GM12872 (cell line): Measurements from ENCODE around the gene SLC22A16.

Source experiments
- TF ChIP-seq, protein P1 (sequence below): IDR thresholded peaks from 3 replicates; pipeline ENCODE4 v1.5.1; 2011; ENCODE audit warnings: low read depth, mild to moderate bottlenecking, low read length, moderate library complexity; ENCODE audit not compliant: insufficient read depth

Gene SLC22A16

DNA sequence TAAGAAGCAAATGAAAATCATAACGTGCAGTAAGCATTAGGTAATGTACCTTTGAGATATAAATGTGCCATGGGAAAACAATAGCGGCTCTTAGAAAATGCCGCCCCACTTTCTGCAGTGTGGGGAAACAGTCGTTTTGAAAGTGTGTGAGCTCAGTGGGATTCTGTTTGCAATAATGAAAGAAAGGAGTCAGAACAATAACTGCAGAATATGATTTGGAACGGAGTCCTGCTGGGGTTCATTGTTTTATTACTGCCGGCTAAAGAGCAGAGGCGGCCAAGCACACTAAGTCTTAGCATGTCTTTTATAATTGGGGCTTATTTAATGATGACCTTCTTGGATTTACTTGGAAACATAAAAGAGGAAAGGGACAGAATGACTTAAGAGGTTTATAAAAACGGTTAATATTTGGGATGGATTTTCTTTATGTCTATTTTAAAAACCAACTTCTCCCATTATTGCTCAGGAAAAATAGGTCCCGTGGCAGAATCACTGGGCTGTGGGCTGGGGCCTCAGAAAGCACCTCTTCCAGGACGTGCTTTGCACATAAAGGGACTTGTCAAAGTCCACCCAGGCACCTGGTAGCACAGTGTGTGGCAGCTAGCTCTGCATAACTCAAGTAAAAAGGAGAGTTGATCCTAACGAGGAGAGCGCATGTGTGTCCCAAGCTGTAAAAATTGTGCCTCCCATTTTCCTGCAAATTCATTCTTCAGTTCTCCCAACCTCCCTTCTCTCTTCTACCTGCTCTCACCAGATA, 44.0 kb upstream of the SLC22A16 start:
- TF ChIP-seq, protein P1, sequence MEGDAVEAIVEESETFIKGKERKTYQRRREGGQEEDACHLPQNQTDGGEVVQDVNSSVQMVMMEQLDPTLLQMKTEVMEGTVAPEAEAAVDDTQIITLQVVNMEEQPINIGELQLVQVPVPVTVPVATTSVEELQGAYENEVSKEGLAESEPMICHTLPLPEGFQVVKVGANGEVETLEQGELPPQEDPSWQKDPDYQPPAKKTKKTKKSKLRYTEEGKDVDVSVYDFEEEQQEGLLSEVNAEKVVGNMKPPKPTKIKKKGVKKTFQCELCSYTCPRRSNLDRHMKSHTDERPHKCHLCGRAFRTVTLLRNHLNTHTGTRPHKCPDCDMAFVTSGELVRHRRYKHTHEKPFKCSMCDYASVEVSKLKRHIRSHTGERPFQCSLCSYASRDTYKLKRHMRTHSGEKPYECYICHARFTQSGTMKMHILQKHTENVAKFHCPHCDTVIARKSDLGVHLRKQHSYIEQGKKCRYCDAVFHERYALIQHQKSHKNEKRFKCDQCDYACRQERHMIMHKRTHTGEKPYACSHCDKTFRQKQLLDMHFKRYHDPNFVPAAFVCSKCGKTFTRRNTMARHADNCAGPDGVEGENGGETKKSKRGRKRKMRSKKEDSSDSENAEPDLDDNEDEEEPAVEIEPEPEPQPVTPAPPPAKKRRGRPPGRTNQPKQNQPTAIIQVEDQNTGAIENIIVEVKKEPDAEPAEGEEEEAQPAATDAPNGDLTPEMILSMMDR: no peak

GRCh38 chr6:110517601-110518281, 41.3 kb upstream of the SLC22A16 start:
- TF ChIP-seq, protein P1: no peak

GRCh38 chr6:110517034-110517433, 40.6 kb upstream of the SLC22A16 start:
- TF ChIP-seq, protein P1: no peak

DNA sequence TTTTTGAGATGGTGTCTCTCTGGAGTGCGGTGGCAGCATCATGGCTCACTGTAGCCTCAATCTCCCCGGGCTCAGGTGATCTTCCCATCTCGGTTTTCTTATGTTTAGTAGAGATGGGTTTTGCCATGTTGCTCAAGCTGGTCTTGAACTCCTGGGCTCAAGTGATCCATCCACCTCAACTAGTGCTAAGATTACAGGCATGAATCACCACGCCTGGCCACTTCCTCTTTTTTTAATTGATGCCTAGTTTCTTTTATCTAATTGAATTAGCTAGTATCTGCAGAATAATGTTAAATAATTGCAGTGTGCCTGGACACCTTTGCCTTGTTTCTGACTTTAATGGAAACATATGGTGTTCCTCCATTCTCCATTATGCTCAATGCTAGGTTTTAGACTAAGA, 38.4 kb upstream of the SLC22A16 start:
- TF ChIP-seq, protein P1: no peak

DNA sequence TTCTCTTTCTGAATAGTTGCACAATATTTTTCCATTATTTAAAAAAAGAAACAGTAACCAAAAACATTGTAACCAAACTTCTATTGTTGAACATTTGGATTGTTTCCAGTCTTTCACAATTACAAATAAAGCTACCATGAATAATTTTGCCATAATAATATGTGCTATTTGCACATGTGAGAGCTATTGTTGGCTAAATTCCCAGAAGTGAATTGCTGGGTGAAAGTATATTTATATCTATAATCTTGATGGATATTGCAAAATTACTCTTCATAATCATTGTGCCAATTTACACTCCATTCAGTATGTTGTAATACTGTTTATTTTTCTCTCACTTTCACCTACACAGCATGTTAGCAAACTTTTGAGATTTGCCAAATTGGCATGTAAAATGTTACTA, 36.6 kb upstream of the SLC22A16 start:
- TF ChIP-seq, protein P1: no peak

- TF ChIP-seq, protein P1: no peak
Observed at GRCh38 chr6:110511401-110511800, 35.0 kb upstream of the SLC22A16 start.

DNA sequence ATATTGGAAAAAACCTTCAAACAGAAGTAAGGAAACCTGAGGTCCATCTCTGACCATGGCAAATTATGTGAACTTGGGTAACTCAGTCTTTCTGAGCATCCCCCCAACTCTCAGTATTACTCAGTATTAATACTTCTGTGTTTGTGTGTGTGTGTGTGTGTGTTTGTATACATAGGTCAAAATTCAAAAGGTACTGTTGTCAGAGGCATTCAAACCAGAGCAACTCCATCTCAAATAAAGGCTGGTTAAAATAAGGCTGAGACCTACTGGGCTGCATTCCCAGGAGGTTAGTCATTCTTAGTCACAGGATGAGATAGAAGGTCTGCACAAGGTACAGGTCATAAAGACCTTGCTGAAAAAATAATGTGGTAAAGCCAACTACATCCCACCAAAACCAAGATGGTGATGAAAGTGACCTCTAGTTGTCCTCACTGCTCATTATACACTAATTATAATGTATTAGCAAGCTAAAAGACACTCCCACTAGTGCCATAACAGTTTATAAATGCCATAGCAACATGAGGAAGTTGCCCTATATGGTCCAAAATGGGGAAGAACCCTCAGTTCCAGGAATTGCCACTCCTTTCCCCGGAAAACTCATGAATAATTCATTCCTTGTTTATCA, 33.3 kb upstream of the SLC22A16 start:
- TF ChIP-seq, protein P1: no peak
